ENCODE measurements around the gene NOL11. TPM values are rescaled to one million over a fixed set of nuclear protein-coding genes. Genes with fewer than 3 reads are reported as not detected.

The NOL11 gene
- polyA plus RNA-seq, 3 donors: 5.2 to 11.4 (median 6.1) TPM

- Mint-ChIP-seq H3K36me3 (peaks cover 12 to 20% of the 10 kb centered on the region in 2 donors), H3K4me3 (no peak overlapping the region), H3K27ac (no peak overlapping the region), H3K9me3 (no peaks in the 10 kb centered on the region), H3K4me1 (peaks cover 7% of the 10 kb centered on the region), H3K27me3 (ENCODE audit: low read depth in 3 of 3) (peaks cover 0 to 3% (median 0%) of the 10 kb centered on the region in 3 donors)
- Histone ChIP-seq H3K9ac (ENCODE audit: insufficient read depth, low read length, poor library complexity, severe bottlenecking) (no peak overlapping the region), H3K4me3 (replicated peaks in 1 of 3; ENCODE audit: low read depth in 2 of 3, low read length in 3 of 3) (no peak overlapping the region), H3K36me3 (replicated peaks in 1 of 2; ENCODE audit: control insufficient read depth in 1 of 2, insufficient read depth in 2 of 2, low read length in 2 of 2) (peaks cover 0 to 9% of the 10 kb centered on the region in 2 donors), H3K4me1 (ENCODE audit: control insufficient read depth in 1 of 2, insufficient read depth in 2 of 2, low read length in 2 of 2) (no peaks in the 10 kb centered on the region), H4K20me1 (ENCODE audit: insufficient read depth, low read length) (no peaks in the 10 kb centered on the region), H3K9me3 (replicated peaks in 1 of 2; ENCODE audit: control insufficient read depth in 1 of 2, insufficient read depth in 1 of 2, low read length in 2 of 2) (no peaks in the 10 kb centered on the region), H3K4me2 (replicated peaks; ENCODE audit: extremely low read depth, low read length, poor library complexity, severe bottlenecking) (no peak overlapping the region), H3K27me3 (ENCODE audit: control insufficient read depth in 2 of 2, insufficient read depth in 2 of 2, low read length in 2 of 2) (no peaks in the 10 kb centered on the region), H3K79me2 (ENCODE audit: insufficient read depth, low read length) (no peaks in the 10 kb centered on the region), H3K27ac (ENCODE audit: low read depth in 1 of 2, low read length in 2 of 2) (no peak overlapping the region), H2AFZ (ENCODE audit: insufficient read depth, low read depth, low read length, poor library complexity, severe bottlenecking) (no peak overlapping the region)
- TF ChIP-seq, protein P1, sequence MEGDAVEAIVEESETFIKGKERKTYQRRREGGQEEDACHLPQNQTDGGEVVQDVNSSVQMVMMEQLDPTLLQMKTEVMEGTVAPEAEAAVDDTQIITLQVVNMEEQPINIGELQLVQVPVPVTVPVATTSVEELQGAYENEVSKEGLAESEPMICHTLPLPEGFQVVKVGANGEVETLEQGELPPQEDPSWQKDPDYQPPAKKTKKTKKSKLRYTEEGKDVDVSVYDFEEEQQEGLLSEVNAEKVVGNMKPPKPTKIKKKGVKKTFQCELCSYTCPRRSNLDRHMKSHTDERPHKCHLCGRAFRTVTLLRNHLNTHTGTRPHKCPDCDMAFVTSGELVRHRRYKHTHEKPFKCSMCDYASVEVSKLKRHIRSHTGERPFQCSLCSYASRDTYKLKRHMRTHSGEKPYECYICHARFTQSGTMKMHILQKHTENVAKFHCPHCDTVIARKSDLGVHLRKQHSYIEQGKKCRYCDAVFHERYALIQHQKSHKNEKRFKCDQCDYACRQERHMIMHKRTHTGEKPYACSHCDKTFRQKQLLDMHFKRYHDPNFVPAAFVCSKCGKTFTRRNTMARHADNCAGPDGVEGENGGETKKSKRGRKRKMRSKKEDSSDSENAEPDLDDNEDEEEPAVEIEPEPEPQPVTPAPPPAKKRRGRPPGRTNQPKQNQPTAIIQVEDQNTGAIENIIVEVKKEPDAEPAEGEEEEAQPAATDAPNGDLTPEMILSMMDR (IDR thresholded peaks at IDR 0.05): no peak
- intact Hi-C loops (cut with micrococcal nuclease): no loop called here
- no peak for DNase-seq
Measured at GRCh38 chr17:67693811-67694210, 23.9 kb upstream of the NOL11 start.

GRCh38 chr17:67696347-67696746 lies 21.4 kb upstream of the NOL11 start:
- Mint-ChIP-seq H3K36me3 (peaks cover 12 to 20% of the 10 kb centered on the region in 2 donors), H3K9me3 (no peaks in the 10 kb centered on the region), H3K4me1 (peaks cover 7% of the 10 kb centered on the region), H3K4me3 (no peak overlapping the region), H3K27me3 (ENCODE audit: low read depth in 3 of 3) (peaks cover 0 to 3% (median 0%) of the 10 kb centered on the region in 3 donors), H3K27ac (no peak overlapping the region)
- no peaks in the 10 kb centered on the region for H3K4me1 ChIP-seq (ENCODE audit: control insufficient read depth in 1 of 2, insufficient read depth in 2 of 2, low read length in 2 of 2)
- H3K9ac ChIP-seq (ENCODE audit: insufficient read depth, low read length, poor library complexity, severe bottlenecking): no peak overlapping the region
- H3K79me2 ChIP-seq (ENCODE audit: insufficient read depth, low read length): no peaks in the 10 kb centered on the region
- H3K27me3 ChIP-seq (ENCODE audit: control insufficient read depth in 2 of 2, insufficient read depth in 2 of 2, low read length in 2 of 2): no peaks in the 10 kb centered on the region
- H3K27ac ChIP-seq (ENCODE audit: low read depth in 1 of 2, low read length in 2 of 2): no peak overlapping the region
- H2AFZ ChIP-seq (ENCODE audit: insufficient read depth, low read depth, low read length, poor library complexity, severe bottlenecking): no peak overlapping the region
- H3K4me2 ChIP-seq (replicated peaks; ENCODE audit: extremely low read depth, low read length, poor library complexity, severe bottlenecking): no peak overlapping the region
- DNase-seq: no peak
- TF ChIP-seq, protein P1 (IDR thresholded peaks at IDR 0.05): no peak
- intact Hi-C loops (cut with micrococcal nuclease): no loop called here
- H3K36me3 ChIP-seq (replicated peaks in 1 of 2; ENCODE audit: control insufficient read depth in 1 of 2, insufficient read depth in 2 of 2, low read length in 2 of 2): peaks cover 0 to 9% of the 10 kb centered on the region in 2 donors
- no peaks in the 10 kb centered on the region for H3K9me3 ChIP-seq (replicated peaks in 1 of 2; ENCODE audit: control insufficient read depth in 1 of 2, insufficient read depth in 1 of 2, low read length in 2 of 2)
- no peaks in the 10 kb centered on the region for H4K20me1 ChIP-seq (ENCODE audit: insufficient read depth, low read length)
- 100% methylated on average over 1 of the region's 3 CpGs for WGBS (ENCODE audit: insufficient coverage)
- no peak overlapping the region for H3K4me3 ChIP-seq (replicated peaks in 1 of 3; ENCODE audit: low read depth in 2 of 3, low read length in 3 of 3)
